ENCODE measurements around the gene MAK. TPM values are rescaled to one million over a fixed set of nuclear protein-coding genes. Genes with fewer than 3 reads are reported as not detected.
"Not testable (repeated sequence)": the region's sequence is repeated elsewhere in the genome, so short reads cannot be mapped to it uniquely, and the experiment has no call there.

MAK gene
- total and polyA plus RNA-seq, 2 donors = 0.05 to 0.06 TPM

GRCh38 chr6:10747251-10747972 is 90.9 kb downstream of the MAK start, which contains the start of gene TMEM14B:
Gene TMEM14B (plus strand): TSS chr6:10747805. CDS start chr6:10749246, 1,441 bp downstream.
- H3K27ac ChIP-seq (ENCODE audit: low read depth) = peak within 1 kb of the TSS; percentile 33
- DNase-seq (ENCODE audit: extremely low spot score) = peak; percentile 95
- no peaks in the 10 kb centered on the region for H3K36me3 ChIP-seq (ENCODE audit: insufficient read depth)
- H3K4me1 ChIP-seq (ENCODE audit: insufficient read depth) = no peaks in the 10 kb centered on the region
- H3K4me3 ChIP-seq (ENCODE audit: low read depth, low read length) = peak within 1 kb of the TSS; percentile 70
- 2% methylated on average over 52 of the region's 52 CpGs for WGBS

DNA sequence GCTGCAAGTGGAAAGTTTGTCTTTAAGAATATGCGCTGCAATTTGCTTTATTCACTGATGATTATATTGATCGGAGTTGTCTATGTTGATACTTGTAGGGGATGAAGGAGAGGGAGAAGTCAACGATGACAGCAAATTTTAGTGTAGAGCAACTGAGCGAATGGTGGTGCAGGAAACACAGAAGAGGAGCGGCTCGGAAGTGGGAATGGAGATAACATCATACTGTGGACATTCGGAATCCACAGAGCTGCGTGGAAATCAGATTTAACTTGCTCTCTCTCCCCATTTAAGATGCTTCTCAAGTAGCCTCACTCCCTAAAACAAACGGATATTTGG is 91.5 kb downstream of the MAK start:
- Histone ChIP-seq H3K4me3 (ENCODE audit: low read depth, low read length) (peak overlapping the region; percentile 70), H3K27ac (ENCODE audit: low read depth) (no peak overlapping the region)
- 46% methylated on average over 9 of the region's 9 CpGs for WGBS

GRCh38 chr6:10745116-10745515 is 93.2 kb downstream of the MAK start:
- H3K27ac ChIP-seq (ENCODE audit: low read depth) = no peak overlapping the region
- no peaks in the 10 kb centered on the region for H3K4me1 ChIP-seq (ENCODE audit: insufficient read depth)
- H3K4me3 ChIP-seq (ENCODE audit: low read depth, low read length) = no peak overlapping the region
- DNase-seq (ENCODE audit: extremely low spot score) = no peak
- H3K36me3 ChIP-seq (ENCODE audit: insufficient read depth) = no peaks in the 10 kb centered on the region
- WGBS = 86% methylated on average over 5 of the region's 5 CpGs

More for the DNA sequence above, 91.5 kb downstream of the MAK start:
- Histone ChIP-seq H3K4me1 (ENCODE audit: insufficient read depth) (no peaks in the 10 kb centered on the region), H3K36me3 (ENCODE audit: insufficient read depth) (no peaks in the 10 kb centered on the region)
- no peak for DNase-seq (ENCODE audit: extremely low spot score)

GRCh38 chr6:10743515-10743914 is 94.8 kb downstream of the MAK start:
- 80% methylated on average over 6 of the region's 6 CpGs for WGBS
- H3K4me3 ChIP-seq (ENCODE audit: low read depth, low read length) = no peak overlapping the region
- no peak for DNase-seq (ENCODE audit: extremely low spot score)
- H3K4me1 ChIP-seq (ENCODE audit: insufficient read depth) = no peaks in the 10 kb centered on the region
- H3K36me3 ChIP-seq (ENCODE audit: insufficient read depth) = no peaks in the 10 kb centered on the region
- no peak overlapping the region for H3K27ac ChIP-seq (ENCODE audit: low read depth)

GRCh38 chr6:10742251-10742650 is 96.1 kb downstream of the MAK start:
- H3K27ac ChIP-seq (ENCODE audit: low read depth) = no peak overlapping the region
- no peaks in the 10 kb centered on the region for H3K36me3 ChIP-seq (ENCODE audit: insufficient read depth)
- H3K4me1 ChIP-seq (ENCODE audit: insufficient read depth) = no peaks in the 10 kb centered on the region
- 92% methylated on average over 12 of the region's 12 CpGs for whole genome bisulfite sequencing
- no peak for DNase-seq (ENCODE audit: extremely low spot score)
- H3K4me3 ChIP-seq (ENCODE audit: low read depth, low read length) = no peak overlapping the region

DNA sequence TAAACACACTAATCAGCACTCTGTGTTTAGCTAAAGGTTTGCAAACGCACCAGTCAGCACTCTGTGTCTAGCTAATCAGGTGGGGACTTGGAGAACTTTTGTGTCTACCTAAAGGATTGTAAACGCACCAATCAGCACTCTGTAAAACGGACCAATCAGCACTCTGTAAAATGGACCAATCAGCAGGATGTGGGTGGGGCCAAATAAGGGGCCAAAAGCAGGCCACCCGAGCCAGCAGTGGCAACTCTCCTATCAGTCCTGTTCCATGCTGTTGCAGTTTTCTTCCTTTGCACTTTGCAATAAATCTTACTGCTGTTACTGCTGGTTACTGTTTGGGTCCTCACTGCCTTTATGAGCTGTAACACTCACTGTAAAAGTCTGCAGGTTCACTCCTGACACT is 96.7 kb downstream of the MAK start:
- 92% methylated on average over 4 of the region's 4 CpGs for WGBS
- not testable (repeated sequence) for DNase-seq (ENCODE audit: extremely low spot score); H3K27ac ChIP-seq (ENCODE audit: low read depth); H3K4me1 ChIP-seq (ENCODE audit: insufficient read depth); H3K36me3 ChIP-seq (ENCODE audit: insufficient read depth); H3K4me3 ChIP-seq (ENCODE audit: low read depth, low read length)

- DNase-seq (ENCODE audit: extremely low spot score) = no peak
- no peak overlapping the region for H3K4me3 ChIP-seq (ENCODE audit: low read depth, low read length)
- H3K36me3 ChIP-seq (ENCODE audit: insufficient read depth) = no peaks in the 10 kb centered on the region
- H3K27ac ChIP-seq (ENCODE audit: low read depth) = no peak overlapping the region
- no peaks in the 10 kb centered on the region for H3K4me1 ChIP-seq (ENCODE audit: insufficient read depth)
Measured at GRCh38 chr6:10740061-10740460, 98.3 kb downstream of the MAK start.

- Histone ChIP-seq H3K27ac (ENCODE audit: low read depth) (no peak overlapping the region), H3K4me1 (ENCODE audit: insufficient read depth) (no peaks in the 10 kb centered on the region), H3K36me3 (ENCODE audit: insufficient read depth) (no peaks in the 10 kb centered on the region), H3K4me3 (ENCODE audit: low read depth, low read length) (no peak overlapping the region)
- WGBS = 90% methylated on average over 2 of the region's 2 CpGs
- DNase-seq (ENCODE audit: extremely low spot score) = no peak
Measured at GRCh38 chr6:10736731-10737130, 101.6 kb downstream of the MAK start.

DNA sequence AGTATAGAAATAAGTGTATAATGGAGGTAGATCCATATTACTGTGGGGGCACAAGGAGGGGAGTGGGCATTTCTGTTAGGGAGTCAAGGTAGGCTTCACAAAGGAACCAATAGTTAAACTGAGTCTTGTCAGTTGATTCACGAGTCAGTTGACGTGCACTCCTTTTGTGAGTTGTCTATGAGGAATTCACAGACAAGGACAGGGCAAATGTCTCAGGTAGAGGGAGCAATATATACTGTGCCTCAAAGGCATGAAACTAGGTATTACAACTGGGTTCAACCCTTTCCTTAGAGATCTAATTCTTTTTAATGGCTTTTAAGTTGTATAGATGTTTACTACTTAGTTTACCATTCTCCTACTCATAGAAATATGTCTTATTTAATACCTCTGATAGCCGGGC is 104.5 kb downstream of the MAK start:
- WGBS = 97% methylated on average over 3 of the region's 3 CpGs
- Histone ChIP-seq H3K27ac (ENCODE audit: low read depth) (no peak overlapping the region), H3K36me3 (ENCODE audit: insufficient read depth) (no peaks in the 10 kb centered on the region), H3K4me3 (ENCODE audit: low read depth, low read length) (no peak overlapping the region), H3K4me1 (ENCODE audit: insufficient read depth) (no peaks in the 10 kb centered on the region)
- DNase-seq (ENCODE audit: extremely low spot score) = no peak

GRCh38 chr6:10733151-10733715 is 105.1 kb downstream of the MAK start:
- DNase-seq (ENCODE audit: extremely low spot score) = no peak

GRCh38 chr6:10730254-10730653 is 108.1 kb downstream of the MAK start:
- WGBS = 84% methylated on average over 3 of the region's 3 CpGs
- H3K36me3 ChIP-seq (ENCODE audit: insufficient read depth) = no peaks in the 10 kb centered on the region
- no peaks in the 10 kb centered on the region for H3K4me1 ChIP-seq (ENCODE audit: insufficient read depth)
- no peak overlapping the region for H3K27ac ChIP-seq (ENCODE audit: low read depth)
- no peak for DNase-seq (ENCODE audit: extremely low spot score)
- H3K4me3 ChIP-seq (ENCODE audit: low read depth, low read length) = no peak overlapping the region

More at GRCh38 chr6:10733151-10733715, 105.1 kb downstream of the MAK start:
- Histone ChIP-seq H3K36me3 (ENCODE audit: insufficient read depth) (no peaks in the 10 kb centered on the region), H3K4me1 (ENCODE audit: insufficient read depth) (no peaks in the 10 kb centered on the region), H3K4me3 (ENCODE audit: low read depth, low read length) (no peak overlapping the region), H3K27ac (ENCODE audit: low read depth) (no peak overlapping the region)
- 69% methylated on average over 17 of the region's 17 CpGs for WGBS

- H3K27ac ChIP-seq (ENCODE audit: low read depth) = no peak overlapping the region
- no peak overlapping the region for H3K4me3 ChIP-seq (ENCODE audit: low read depth, low read length)
- no peak for DNase-seq (ENCODE audit: extremely low spot score)
- no peaks in the 10 kb centered on the region for H3K36me3 ChIP-seq (ENCODE audit: insufficient read depth)
- no peaks in the 10 kb centered on the region for H3K4me1 ChIP-seq (ENCODE audit: insufficient read depth)
- WGBS = 87% methylated on average over 9 of the region's 9 CpGs
Measured at GRCh38 chr6:10725716-10726115, 112.6 kb downstream of the MAK start.

DNA sequence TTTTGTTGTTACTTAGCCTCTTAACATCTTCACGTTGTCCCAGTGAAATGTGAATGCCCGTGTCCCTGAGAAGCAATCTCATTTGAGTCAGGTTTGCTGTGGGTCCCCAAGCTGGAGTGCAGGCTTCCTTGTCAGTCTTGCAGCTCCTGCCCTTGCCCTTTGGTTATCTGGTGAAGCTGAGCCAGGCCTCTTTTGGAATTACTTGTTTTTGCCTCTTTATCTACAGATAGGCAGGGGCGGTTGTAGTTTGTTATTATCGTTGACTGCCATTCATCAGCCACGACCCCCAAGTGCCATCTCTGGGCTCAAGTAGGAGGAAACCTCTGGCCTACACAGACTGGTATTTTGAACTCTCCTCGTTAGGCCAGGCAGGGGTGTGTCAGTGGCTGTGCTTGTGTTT is 113.3 kb downstream of the MAK start:
- Histone ChIP-seq H3K27ac (ENCODE audit: low read depth) (no peak overlapping the region), H3K4me1 (ENCODE audit: insufficient read depth) (no peaks in the 10 kb centered on the region), H3K36me3 (ENCODE audit: insufficient read depth) (no peaks in the 10 kb centered on the region), H3K4me3 (ENCODE audit: low read depth, low read length) (no peak overlapping the region)
- 83% methylated on average over 6 of the region's 6 CpGs for WGBS
- no peak for DNase-seq (ENCODE audit: extremely low spot score)

DNA sequence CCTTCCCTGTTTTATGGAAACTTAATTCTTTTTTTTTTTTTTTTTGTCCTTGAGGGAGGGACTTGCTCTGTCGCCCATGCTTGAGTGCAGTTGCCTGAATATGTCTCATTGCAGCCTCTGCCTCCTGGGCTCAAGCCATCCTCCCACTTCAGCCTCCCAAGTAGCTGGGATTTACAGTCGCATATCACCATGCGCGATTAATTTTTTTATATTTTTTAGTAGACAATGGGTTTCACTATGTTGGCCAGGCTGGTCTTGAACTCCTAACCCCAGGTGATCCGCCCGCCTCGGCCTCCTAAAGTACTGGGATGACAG is 114.8 kb downstream of the MAK start:
- Histone ChIP-seq H3K36me3 (ENCODE audit: insufficient read depth) (no peaks in the 10 kb centered on the region), H3K4me1 (ENCODE audit: insufficient read depth) (no peaks in the 10 kb centered on the region), H3K4me3 (ENCODE audit: low read depth, low read length) (peak overlapping the region; percentile 65), H3K27ac (ENCODE audit: low read depth) (peak overlapping the region; percentile 69)
- WGBS = 20% methylated on average over 7 of the region's 7 CpGs
- no peak for DNase-seq (ENCODE audit: extremely low spot score)
